ENCODE measurements around the gene PRCP. TPM values are rescaled to one million over a fixed set of nuclear protein-coding genes. Genes with fewer than 3 reads are reported as not detected.

PRCP gene
- total RNA-seq, 1 donor, result 41.1 TPM

GRCh38 chr11:82848829-82849228 is 51.4 kb downstream of the PRCP start:
- no peak overlapping the region for H3K4me3 ChIP-seq (ENCODE audit: low read depth, low read length)
- DNase-seq (ENCODE audit: low read depth), result no peak
- no peak for TF ChIP-seq CTCF (IDR thresholded peaks at IDR 0.05; ENCODE audit: insufficient read depth, low read length)

- TF ChIP-seq CTCF (IDR thresholded peaks at IDR 0.05; ENCODE audit: insufficient read depth, low read length), result no peak
- DNase-seq (ENCODE audit: low read depth), result no peak
- no peak overlapping the region for H3K4me3 ChIP-seq (ENCODE audit: low read depth, low read length)
These were observed 54.6 kb downstream of the PRCP start for GRCh38 chr11:82845356-82846353.

GRCh38 chr11:82843057-82843795 is 57.0 kb downstream of the PRCP start:
- no peak overlapping the region for H3K4me3 ChIP-seq (ENCODE audit: low read depth, low read length)
- DNase-seq (ENCODE audit: low read depth), result no peak
- no peak for TF ChIP-seq CTCF (IDR thresholded peaks at IDR 0.05; ENCODE audit: insufficient read depth, low read length)

GRCh38 chr11:82842019-82842418 is 58.2 kb downstream of the PRCP start:
- no peak for DNase-seq (ENCODE audit: low read depth)

GRCh38 chr11:82837650-82838049 is 62.6 kb downstream of the PRCP start:
- H3K4me3 ChIP-seq (ENCODE audit: low read depth, low read length), result no peak overlapping the region
- DNase-seq (ENCODE audit: low read depth), result no peak
- no peak for TF ChIP-seq CTCF (IDR thresholded peaks at IDR 0.05; ENCODE audit: insufficient read depth, low read length)

More at GRCh38 chr11:82842019-82842418, 58.2 kb downstream of the PRCP start:
- no peak for TF ChIP-seq CTCF (IDR thresholded peaks at IDR 0.05; ENCODE audit: insufficient read depth, low read length)
- H3K4me3 ChIP-seq (ENCODE audit: low read depth, low read length), result no peak overlapping the region

GRCh38 chr11:82832983-82833382 is 67.2 kb downstream of the PRCP start:
- no peak for DNase-seq (ENCODE audit: low read depth)
- no peak overlapping the region for H3K4me3 ChIP-seq (ENCODE audit: low read depth, low read length)
- no peak for TF ChIP-seq CTCF (IDR thresholded peaks at IDR 0.05; ENCODE audit: insufficient read depth, low read length)

Data from fibroblast of the aortic adventitia (primary cell).